ENCODE measurements around the gene TTI1. TPM values are rescaled to one million over a fixed set of nuclear protein-coding genes. Genes with fewer than 3 reads are reported as not detected.

The TTI1 gene
- total RNA-seq, 2 donors from 2014 or later, result 30.8 to 53.1 TPM

- Mint-ChIP-seq H3K36me3 (peaks cover 17% of the 10 kb centered on the region), H3K4me1 (ENCODE audit: low read depth in 2 of 2) (peaks cover 21 to 31% of the 10 kb centered on the region in 2 donors), H3K27ac (no peak overlapping the region), H3K27me3 (no peaks in the 10 kb centered on the region), H3K4me3 (no peak overlapping the region), H3K9me3 (no peaks in the 10 kb centered on the region)
- ATAC-seq (peak in 1 of 2 donors; percentile 62), DNase-seq (ENCODE audit: low spot score) (no peak)
Measured at GRCh38 chr20:38043512-38044300, 10.4 kb upstream of the TTI1 start.

- Mint-ChIP-seq H3K4me3 (no peak overlapping the region), H3K27me3 (no peaks in the 10 kb centered on the region), H3K4me1 (ENCODE audit: low read depth in 2 of 2) (peaks cover 20 to 41% of the 10 kb centered on the region in 2 donors), H3K36me3 (peaks cover 20% of the 10 kb centered on the region), H3K9me3 (no peaks in the 10 kb centered on the region), H3K27ac (no peak overlapping the region)
- no peak for ATAC-seq
- no peak for DNase-seq (ENCODE audit: low spot score)
Measured at GRCh38 chr20:38040276-38040675, 7.0 kb upstream of the TTI1 start.

- no peak for ATAC-seq
- Mint-ChIP-seq H3K4me3 (peak overlapping the region; percentile 32), H3K27ac (peak overlapping the region; percentile 12 to 31), H3K9me3 (no peaks in the 10 kb centered on the region), H3K27me3 (no peaks in the 10 kb centered on the region), H3K4me1 (ENCODE audit: low read depth in 2 of 2) (peaks cover 30 to 48% of the 10 kb centered on the region in 2 donors), H3K36me3 (peaks cover 8% of the 10 kb centered on the region)
- no peak for DNase-seq (ENCODE audit: low spot score)
Measured at GRCh38 chr20:38036366-38036765, 3.1 kb upstream of the TTI1 start.

DNA sequence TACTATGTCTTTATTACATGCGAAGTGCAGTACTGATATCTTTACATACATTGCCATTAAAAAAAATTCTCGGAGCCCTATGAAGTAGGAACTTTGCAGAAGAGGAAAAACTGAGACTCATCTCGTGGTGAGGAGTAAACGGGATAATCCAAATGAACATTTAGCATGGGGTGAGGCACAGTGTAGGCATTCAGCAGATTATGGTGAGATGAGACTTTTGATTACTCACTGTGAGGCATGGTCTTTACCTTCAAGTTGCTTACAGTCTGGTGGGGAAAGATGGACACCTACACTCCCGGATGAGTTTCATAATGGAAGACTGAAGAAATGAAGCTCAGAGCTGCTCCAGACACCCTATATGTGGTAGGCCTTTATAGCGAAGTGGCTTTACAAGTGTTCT, 1.7 kb upstream of the TTI1 start:
- H3K27me3 Mint-ChIP-seq, result no peaks in the 10 kb centered on the region
- H3K9me3 Mint-ChIP-seq, result no peaks in the 10 kb centered on the region
- peaks cover 8% of the 10 kb centered on the region for H3K36me3 Mint-ChIP-seq
- no peak for DNase-seq (ENCODE audit: low spot score)
- no peak for ATAC-seq
- peaks cover 39 to 52% of the 10 kb centered on the region in 2 donors for H3K4me1 Mint-ChIP-seq (ENCODE audit: low read depth in 2 of 2)
- H3K4me3 Mint-ChIP-seq, result peak overlapping the region; percentile 97
- H3K27ac Mint-ChIP-seq, result peak overlapping the region; percentile 94 to 96

DNA sequence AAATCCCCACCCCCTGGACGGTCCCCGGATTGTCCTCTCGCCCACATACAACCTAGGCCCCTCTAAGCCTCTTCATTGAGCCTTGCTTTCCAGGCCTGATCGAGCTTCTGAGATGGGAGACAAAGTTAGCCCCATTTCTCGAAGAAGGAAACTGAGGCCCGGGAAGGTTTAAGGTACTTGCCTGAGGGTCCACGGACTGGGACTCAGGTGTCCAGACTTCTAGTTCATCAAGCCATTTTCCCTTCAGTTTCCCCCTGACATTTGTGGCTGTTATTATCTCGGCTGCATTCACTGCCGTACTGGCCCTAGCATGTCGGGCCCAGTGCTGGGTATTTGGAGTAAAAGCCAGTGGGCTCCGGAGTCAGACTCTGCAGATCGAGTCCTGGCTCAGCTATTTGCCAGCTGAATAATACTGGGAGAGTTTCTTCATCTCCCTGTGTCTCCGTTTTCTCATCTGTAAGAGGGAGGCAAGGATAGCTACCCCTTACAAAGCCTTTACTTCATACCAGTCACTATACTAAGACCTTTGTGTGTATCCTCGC, 923 bp upstream of the TTI1 start:
- no peaks in the 10 kb centered on the region for H3K27me3 Mint-ChIP-seq

GRCh38 chr20:38032585-38033329, 499 bp downstream of the TTI1 start:
- DNase-seq (ENCODE audit: low spot score), result no peak
- Mint-ChIP-seq H3K27me3 (no peaks in the 10 kb centered on the region), H3K36me3 (peaks cover 15% of the 10 kb centered on the region)

More for the DNA sequence above, 923 bp upstream of the TTI1 start:
- Mint-ChIP-seq H3K27ac (peak overlapping the region; percentile 94 to 96), H3K9me3 (no peaks in the 10 kb centered on the region), H3K36me3 (peaks cover 12% of the 10 kb centered on the region), H3K4me3 (peak overlapping the region; percentile 97), H3K4me1 (ENCODE audit: low read depth in 2 of 2) (peaks cover 43 to 57% of the 10 kb centered on the region in 2 donors)
- peak in 1 of 2 donors; percentile 28 for ATAC-seq
- DNase-seq (ENCODE audit: low spot score), result no peak

DNA sequence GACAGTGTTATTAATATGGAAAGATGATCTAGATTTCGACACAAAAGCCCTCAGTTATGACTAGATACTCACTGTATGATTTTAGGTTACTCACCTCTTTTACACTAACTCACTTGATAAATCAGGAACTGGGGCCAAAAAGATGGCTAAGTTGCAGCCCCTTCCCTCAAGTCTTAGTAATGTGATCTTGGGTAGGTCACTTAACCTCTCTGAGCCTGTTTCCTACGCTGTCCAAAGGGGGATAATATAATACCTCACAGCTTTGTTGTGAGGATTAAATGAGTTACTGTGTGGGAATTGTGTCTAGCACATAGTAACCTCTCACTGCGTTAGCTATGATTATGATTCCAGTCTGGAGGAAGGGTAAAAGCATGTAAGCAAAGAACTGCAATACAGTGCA, 1.3 kb downstream of the TTI1 start:
- Mint-ChIP-seq H3K36me3 (peaks cover 11% of the 10 kb centered on the region), H3K4me1 (ENCODE audit: low read depth in 2 of 2) (peaks cover 44 to 59% of the 10 kb centered on the region in 2 donors), H3K27me3 (no peaks in the 10 kb centered on the region), H3K9me3 (no peaks in the 10 kb centered on the region), H3K4me3 (peak overlapping the region; percentile 97), H3K27ac (peak overlapping the region; percentile 94 to 96)
- ATAC-seq, result no peak
- DNase-seq (ENCODE audit: low spot score), result no peak

More at GRCh38 chr20:38032585-38033329, 499 bp downstream of the TTI1 start:
- Mint-ChIP-seq H3K9me3 (no peaks in the 10 kb centered on the region), H3K27ac (peak overlapping the region; percentile 94 to 96), H3K4me3 (peak overlapping the region; percentile 97), H3K4me1 (ENCODE audit: low read depth in 2 of 2) (peaks cover 50 to 66% of the 10 kb centered on the region in 2 donors)
- peak; percentile 61 to 63 for ATAC-seq

- Mint-ChIP-seq H3K9me3 (no peaks in the 10 kb centered on the region), H3K27ac (no peak overlapping the region), H3K36me3 (peaks cover 7% of the 10 kb centered on the region), H3K27me3 (no peaks in the 10 kb centered on the region), H3K4me3 (peak overlapping the region; percentile 4), H3K4me1 (ENCODE audit: low read depth in 2 of 2) (peaks cover 35 to 39% of the 10 kb centered on the region in 2 donors)
- ATAC-seq (no peak), DNase-seq (ENCODE audit: low spot score) (no peak)
Measured at GRCh38 chr20:38029453-38029852, 3.8 kb downstream of the TTI1 start.

DNA sequence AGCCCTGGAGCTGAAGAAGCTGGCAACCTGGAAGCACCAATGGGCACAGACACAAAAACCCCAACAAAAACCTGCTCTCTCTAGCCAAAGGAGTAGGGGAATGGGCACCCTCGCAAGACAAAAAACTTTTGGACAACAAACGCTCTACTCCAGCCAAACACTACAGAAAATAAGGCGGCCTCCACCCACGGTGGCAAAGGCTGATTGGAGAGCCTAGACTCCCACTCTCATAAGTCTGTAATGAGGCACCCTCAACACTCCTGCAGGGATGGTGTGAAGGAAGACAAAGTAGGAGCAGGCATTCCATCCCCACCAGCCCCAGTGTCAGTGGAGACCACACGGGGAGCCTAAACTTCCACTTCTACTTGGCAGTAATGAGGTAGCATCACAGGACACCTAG, 8.8 kb downstream of the TTI1 start:
- Mint-ChIP-seq H3K4me3 (no peak overlapping the region), H3K27ac (no peak overlapping the region), H3K9me3 (no peaks in the 10 kb centered on the region), H3K36me3 (peaks cover 7% of the 10 kb centered on the region), H3K4me1 (ENCODE audit: low read depth in 2 of 2) (peaks cover 17 to 32% of the 10 kb centered on the region in 2 donors), H3K27me3 (no peaks in the 10 kb centered on the region)
- ATAC-seq (no peak), DNase-seq (ENCODE audit: low spot score) (no peak)

GRCh38 chr20:38023181-38024001, 9.9 kb downstream of the TTI1 start:
- no peak for DNase-seq (ENCODE audit: low spot score)
- peaks cover 14 to 24% of the 10 kb centered on the region in 2 donors for H3K4me1 Mint-ChIP-seq (ENCODE audit: low read depth in 2 of 2)
- no peaks in the 10 kb centered on the region for H3K27me3 Mint-ChIP-seq
- H3K4me3 Mint-ChIP-seq, result no peak overlapping the region
- ATAC-seq, result no peak
- peaks cover under 1% of the 10 kb centered on the region for H3K9me3 Mint-ChIP-seq
- H3K36me3 Mint-ChIP-seq, result peaks cover 11% of the 10 kb centered on the region
- no peak overlapping the region for H3K27ac Mint-ChIP-seq

DNA sequence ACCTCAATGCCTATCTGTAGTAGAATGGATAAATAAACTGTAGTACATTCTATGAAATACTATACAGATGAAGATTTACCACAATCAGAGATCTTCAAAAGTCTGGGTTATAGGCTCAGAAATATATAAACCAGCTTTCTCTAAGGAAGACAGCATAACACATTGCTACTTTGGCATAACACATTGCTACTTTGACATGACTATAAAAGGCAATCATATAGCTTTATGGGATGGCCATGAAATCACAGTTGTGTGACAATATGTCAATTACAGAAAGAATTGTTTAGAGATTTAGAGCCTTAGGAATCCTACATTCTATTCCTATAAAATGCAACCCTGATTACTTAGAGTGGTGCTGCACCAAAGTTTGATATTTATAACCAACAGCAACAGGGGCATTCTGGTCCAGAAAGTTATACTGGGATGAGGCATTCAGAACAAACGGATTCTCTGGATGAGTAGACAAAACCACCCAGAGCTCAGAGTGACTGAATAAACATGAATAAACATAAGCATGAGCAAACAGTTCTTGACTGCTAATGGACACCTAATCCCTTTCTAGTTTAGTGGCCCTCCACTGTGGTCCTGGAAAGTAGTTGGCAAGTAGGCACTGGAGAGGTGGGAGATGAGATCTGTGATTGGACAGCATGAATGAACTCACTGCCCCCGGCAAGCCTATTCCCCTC, 12.0 kb downstream of the TTI1 start:
- H3K27ac Mint-ChIP-seq, result peak overlapping the region in 1 of 2 donors; percentile 2
- no peaks in the 10 kb centered on the region for H3K27me3 Mint-ChIP-seq
- ATAC-seq (no peak), DNase-seq (ENCODE audit: low spot score) (no peak)
- H3K9me3 Mint-ChIP-seq, result peaks cover 3% of the 10 kb centered on the region
- H3K36me3 Mint-ChIP-seq, result peaks cover 32% of the 10 kb centered on the region
- H3K4me1 Mint-ChIP-seq (ENCODE audit: low read depth in 2 of 2), result peaks cover 12 to 25% of the 10 kb centered on the region in 2 donors
- no peak overlapping the region for H3K4me3 Mint-ChIP-seq

DNA sequence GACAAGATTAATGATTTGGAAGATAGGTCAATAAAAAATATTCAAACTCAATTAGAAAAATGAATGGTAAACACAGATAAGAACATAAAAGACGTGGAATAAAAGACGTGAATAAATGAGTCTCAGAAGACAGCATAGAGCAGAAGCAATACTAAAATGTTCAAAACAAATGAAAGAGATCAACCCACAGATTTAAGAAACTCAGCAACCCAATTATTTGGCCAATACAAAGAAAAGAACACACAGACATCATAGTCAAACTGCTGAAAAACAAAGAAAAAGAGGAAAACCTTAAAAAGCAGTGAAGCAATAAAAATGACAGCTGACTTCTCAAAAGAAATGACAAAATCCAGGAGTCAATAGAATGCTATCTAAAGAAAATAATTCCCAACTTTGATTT, 14.9 kb downstream of the TTI1 start:
- DNase-seq (ENCODE audit: low spot score) (no peak), ATAC-seq (no peak)
- peaks cover 3% of the 10 kb centered on the region for H3K9me3 Mint-ChIP-seq
- peaks cover 37% of the 10 kb centered on the region for H3K36me3 Mint-ChIP-seq
- H3K4me1 Mint-ChIP-seq (ENCODE audit: low read depth in 2 of 2), result peaks cover 5 to 20% of the 10 kb centered on the region in 2 donors
- no peak overlapping the region for H3K4me3 Mint-ChIP-seq
- no peak overlapping the region for H3K27ac Mint-ChIP-seq
- H3K27me3 Mint-ChIP-seq, result no peaks in the 10 kb centered on the region

GRCh38 chr20:38017959-38018358, 15.3 kb downstream of the TTI1 start:
- H3K9me3 Mint-ChIP-seq, result peaks cover 3% of the 10 kb centered on the region
- no peaks in the 10 kb centered on the region for H3K27me3 Mint-ChIP-seq
- no peak for DNase-seq (ENCODE audit: low spot score)
- peaks cover 5 to 20% of the 10 kb centered on the region in 2 donors for H3K4me1 Mint-ChIP-seq (ENCODE audit: low read depth in 2 of 2)
- ATAC-seq, result no peak
- H3K4me3 Mint-ChIP-seq, result no peak overlapping the region
- no peak overlapping the region for H3K27ac Mint-ChIP-seq
- peaks cover 37% of the 10 kb centered on the region for H3K36me3 Mint-ChIP-seq

All from natural killer cell treated with Interleukin-12 subunit alpha and Interleukin-12 subunit beta and Interleukin-15 and Interleukin-18, amount 100 ng/mL, for 72 hours (primary cell).